Measurements from ENCODE around the gene ZNF74. TPM values are rescaled to one million over a fixed set of nuclear protein-coding genes. Genes with fewer than 3 reads are reported as not detected.

Gene ZNF74
- total and polyA plus RNA-seq, 9 donors = 11.7 to 24.4 (median 16.6) TPM

- Histone ChIP-seq H3K9me3 (replicated peaks; ENCODE audit: control insufficient read depth, low read depth, low read length) (no peaks in the 10 kb centered on the region), H3K4me1 (ENCODE audit: control insufficient read depth, insufficient read depth, low read length) (peaks cover 8% of the 10 kb centered on the region), H3K27ac (ENCODE audit: low read length) (no peak overlapping the region), H3K27me3 (ENCODE audit: control insufficient read depth, insufficient read depth, low read length) (no peaks in the 10 kb centered on the region), H3K4me3 (ENCODE audit: low read length) (no peak overlapping the region), H3K36me3 (ENCODE audit: control insufficient read depth, insufficient read depth, low read length) (peaks cover 40% of the 10 kb centered on the region)
- no CpG with 5 or more reads among the region's 4 CpGs for WGBS (ENCODE audit: insufficient coverage)
- DNase-seq = no peak
These were observed 6.1 kb downstream of the ZNF74 start for GRCh38 chr22:20399866-20400605.

- H3K4me1 ChIP-seq (ENCODE audit: control insufficient read depth, insufficient read depth, low read length) = peaks cover under 1% of the 10 kb centered on the region
- DNase-seq = no peak
- peaks cover 42% of the 10 kb centered on the region for H3K36me3 ChIP-seq (ENCODE audit: control insufficient read depth, insufficient read depth, low read length)
- no peaks in the 10 kb centered on the region for H3K9me3 ChIP-seq (replicated peaks; ENCODE audit: control insufficient read depth, low read depth, low read length)
- no peak overlapping the region for H3K4me3 ChIP-seq (ENCODE audit: low read length)
- H3K27me3 ChIP-seq (ENCODE audit: control insufficient read depth, insufficient read depth, low read length) = no peaks in the 10 kb centered on the region
- H3K27ac ChIP-seq (ENCODE audit: low read length) = no peak overlapping the region
- 83% methylated on average over 11 of the region's 15 CpGs for WGBS (ENCODE audit: insufficient coverage)
These were observed 6.8 kb downstream of the ZNF74 start for GRCh38 chr22:20400606-20401375.

GRCh38 chr22:20401376-20402014 lies 7.5 kb downstream of the ZNF74 start:
- WGBS (ENCODE audit: insufficient coverage) = 89% methylated on average over 10 of the region's 13 CpGs
- Histone ChIP-seq H3K4me3 (ENCODE audit: low read length) (no peak overlapping the region), H3K36me3 (ENCODE audit: control insufficient read depth, insufficient read depth, low read length) (peaks cover 49% of the 10 kb centered on the region), H3K27ac (ENCODE audit: low read length) (no peak overlapping the region), H3K9me3 (replicated peaks; ENCODE audit: control insufficient read depth, low read depth, low read length) (no peaks in the 10 kb centered on the region), H3K27me3 (ENCODE audit: control insufficient read depth, insufficient read depth, low read length) (no peaks in the 10 kb centered on the region), H3K4me1 (ENCODE audit: control insufficient read depth, insufficient read depth, low read length) (no peaks in the 10 kb centered on the region)
- DNase-seq = no peak

GRCh38 chr22:20402960-20403778 lies 9.2 kb downstream of the ZNF74 start:
- no peak for DNase-seq
- H3K9me3 ChIP-seq (replicated peaks; ENCODE audit: control insufficient read depth, low read depth, low read length) = no peaks in the 10 kb centered on the region
- H3K27me3 ChIP-seq (ENCODE audit: control insufficient read depth, insufficient read depth, low read length) = no peaks in the 10 kb centered on the region
- H3K27ac ChIP-seq (ENCODE audit: low read length) = no peak overlapping the region
- H3K4me1 ChIP-seq (ENCODE audit: control insufficient read depth, insufficient read depth, low read length) = no peaks in the 10 kb centered on the region
- peaks cover 59% of the 10 kb centered on the region for H3K36me3 ChIP-seq (ENCODE audit: control insufficient read depth, insufficient read depth, low read length)
- WGBS (ENCODE audit: insufficient coverage) = 94% methylated on average over 8 of the region's 9 CpGs
- no peak overlapping the region for H3K4me3 ChIP-seq (ENCODE audit: low read length)

- H3K27me3 ChIP-seq (ENCODE audit: control insufficient read depth, insufficient read depth, low read length) = no peaks in the 10 kb centered on the region
- no peak overlapping the region for H3K4me3 ChIP-seq (ENCODE audit: low read length)
- H3K27ac ChIP-seq (ENCODE audit: low read length) = no peak overlapping the region
- WGBS (ENCODE audit: insufficient coverage) = 82% methylated on average over 5 of the region's 6 CpGs
- peaks cover 59% of the 10 kb centered on the region for H3K36me3 ChIP-seq (ENCODE audit: control insufficient read depth, insufficient read depth, low read length)
- no peaks in the 10 kb centered on the region for H3K9me3 ChIP-seq (replicated peaks; ENCODE audit: control insufficient read depth, low read depth, low read length)
- DNase-seq = no peak
- H3K4me1 ChIP-seq (ENCODE audit: control insufficient read depth, insufficient read depth, low read length) = no peaks in the 10 kb centered on the region
These were observed 9.8 kb downstream of the ZNF74 start for GRCh38 chr22:20403779-20404140.

GRCh38 chr22:20404881-20405280 lies 10.9 kb downstream of the ZNF74 start:
- H3K4me3 ChIP-seq (ENCODE audit: low read length) = no peak overlapping the region
- DNase-seq = no peak
- peaks cover 58% of the 10 kb centered on the region for H3K36me3 ChIP-seq (ENCODE audit: control insufficient read depth, insufficient read depth, low read length)
- H3K4me1 ChIP-seq (ENCODE audit: control insufficient read depth, insufficient read depth, low read length) = no peaks in the 10 kb centered on the region
- no peaks in the 10 kb centered on the region for H3K27me3 ChIP-seq (ENCODE audit: control insufficient read depth, insufficient read depth, low read length)
- H3K9me3 ChIP-seq (replicated peaks; ENCODE audit: control insufficient read depth, low read depth, low read length) = no peaks in the 10 kb centered on the region
- no peak overlapping the region for H3K27ac ChIP-seq (ENCODE audit: low read length)
- 88% methylated on average over 18 of the region's 18 CpGs for WGBS (ENCODE audit: insufficient coverage)

- WGBS (ENCODE audit: insufficient coverage) = 95% methylated on average over 45 of the region's 45 CpGs
- Histone ChIP-seq H3K27me3 (ENCODE audit: control insufficient read depth, insufficient read depth, low read length) (no peaks in the 10 kb centered on the region), H3K36me3 (ENCODE audit: control insufficient read depth, insufficient read depth, low read length) (peaks cover 52% of the 10 kb centered on the region), H3K27ac (ENCODE audit: low read length) (no peak overlapping the region), H3K9me3 (replicated peaks; ENCODE audit: control insufficient read depth, low read depth, low read length) (no peaks in the 10 kb centered on the region), H3K4me3 (ENCODE audit: low read length) (no peak overlapping the region), H3K4me1 (ENCODE audit: control insufficient read depth, insufficient read depth, low read length) (no peaks in the 10 kb centered on the region)
- DNase-seq = no peak
These were observed 11.5 kb downstream of the ZNF74 start for GRCh38 chr22:20405291-20405930.

GRCh38 chr22:20405931-20406685 lies 12.2 kb downstream of the ZNF74 start:
- Histone ChIP-seq H3K27me3 (ENCODE audit: control insufficient read depth, insufficient read depth, low read length) (no peaks in the 10 kb centered on the region), H3K4me3 (ENCODE audit: low read length) (no peak overlapping the region), H3K4me1 (ENCODE audit: control insufficient read depth, insufficient read depth, low read length) (no peaks in the 10 kb centered on the region), H3K36me3 (ENCODE audit: control insufficient read depth, insufficient read depth, low read length) (peaks cover 45% of the 10 kb centered on the region), H3K27ac (ENCODE audit: low read length) (no peak overlapping the region), H3K9me3 (replicated peaks; ENCODE audit: control insufficient read depth, low read depth, low read length) (no peaks in the 10 kb centered on the region)
- 95% methylated on average over 56 of the region's 62 CpGs for WGBS (ENCODE audit: insufficient coverage)
- DNase-seq = no peak

All from muscle of leg (tissue), 11 donors.